WTC11 (cell line): ENCODE measurements around the gene SHISAL1.

Experiments
- ETV6 ChIP-seq: sonication (generic); formaldehyde crosslinking; IDR thresholded peaks from 2 replicates; pipeline ENCODE4 v1.8.1; 2022; ENCODE audit warnings: mild to moderate bottlenecking, missing genetic modification reagents
- RELA ChIP-seq: sonication (generic); formaldehyde crosslinking; IDR thresholded peaks from 2 replicates; pipeline ENCODE4 v1.8.1; 2022; ENCODE audit warnings: missing genetic modification reagents, mild to moderate bottlenecking, borderline replicate concordance

GRCh38 chr22:44352378-44353035, 39.8 kb upstream of the SHISAL1 start:
- TF ChIP-seq ETV6 (no peak), RELA (CRISPR knock-in tag) (no peak)
